PC-9 (cell line): ENCODE results near the gene MLYCD.

Experiments used
- CTCF ChIP-seq: fragments of 200-600 bp; sonication (generic); conservative IDR thresholded peaks from 2 replicates; pipeline ENCODE4 v1.6.1; 2017; ENCODE audit warnings: mixed run types, antibody characterized with exemption, mild to moderate bottlenecking, moderate library complexity
- EZH2 ChIP-seq: fragments of 200-600 bp; sonication (generic); IDR thresholded peaks from 2 replicates; pipeline ENCODE4 v1.8.0; 2017; ENCODE audit warnings: antibody characterized with exemption, low read depth

GRCh38 chr16:83895243-83895642 is 3.7 kb upstream of the MLYCD start:
- TF ChIP-seq EZH2 (no peak), CTCF (no peak)
